Astrocyte (in vitro differentiated cells and primary cell): ENCODE results near the gene CABP5.

ENCODE experiments used
- CTCF ChIP-seq: IDR thresholded peaks from 2 replicates; pipeline ENCODE4 v1.5.1; 2011; ENCODE audit warnings: low read depth, mild to moderate bottlenecking, inconsistent platforms, low read length, moderate library complexity; ENCODE audit not compliant: insufficient read depth
- EZH2 ChIP-seq: IDR thresholded peaks from 2 replicates; pipeline ENCODE4 v1.6.1; 2012; ENCODE audit warnings: mild to moderate bottlenecking, low read length, inconsistent platforms; ENCODE audit not compliant: insufficient read depth

GRCh38 chr19:47998800-47999199 is 45.1 kb downstream of the CABP5 start:
- TF ChIP-seq EZH2 (no peak), CTCF (no peak)
